GM12892 (cell line): ENCODE results near the gene ACRBP.

Experiments used
- POLR2A ChIP-seq: IDR thresholded peaks from 2 replicates; pipeline ENCODE4 v1.6.1; 2011; ENCODE audit warnings: low read depth, low read length, control low read depth
- POLR2AphosphoS5 ChIP-seq: IDR thresholded peaks from 2 replicates; pipeline ENCODE4 v1.6.1; 2011; ENCODE audit warnings: low read depth, low read length, control low read depth
- TAF1 ChIP-seq: IDR thresholded peaks from 2 replicates; pipeline ENCODE4 v1.6.1; 2011; ENCODE audit warnings: low read depth, mild to moderate bottlenecking, control low read depth, low read length, borderline replicate concordance

DNA sequence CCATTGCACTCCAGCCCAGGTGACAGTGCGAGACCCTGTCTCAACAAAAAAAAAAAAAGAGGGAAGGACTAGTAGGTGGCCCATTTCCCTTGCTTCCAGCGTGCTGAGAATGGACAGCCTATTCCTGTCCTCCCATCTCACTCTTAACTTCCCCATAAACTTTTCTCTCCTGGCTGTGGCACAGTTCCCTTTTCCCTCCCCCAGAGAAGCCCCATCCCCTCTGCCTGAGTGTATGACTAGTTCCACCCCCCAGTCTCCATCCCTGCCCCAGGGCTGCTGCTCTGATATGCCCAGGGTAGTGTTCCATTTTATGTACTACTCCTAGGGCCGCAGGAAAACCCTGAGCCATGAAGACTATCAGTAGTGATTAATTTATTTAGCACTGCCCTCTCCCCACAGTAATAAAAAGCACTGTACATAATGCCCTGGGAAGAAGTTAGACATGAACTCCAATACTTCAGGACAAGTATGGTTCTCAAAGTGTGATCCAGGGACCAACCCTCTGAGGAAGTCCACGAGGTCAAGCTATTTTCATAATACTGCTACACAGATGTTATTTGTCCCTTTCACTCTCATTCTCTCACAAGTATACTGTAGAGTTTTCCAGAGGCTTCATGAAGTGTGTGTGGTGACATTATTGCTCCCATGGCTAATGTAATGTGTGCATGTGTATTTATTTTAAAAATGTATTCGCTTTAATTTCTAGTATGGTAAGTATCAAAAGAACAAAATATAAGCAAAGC, 28.6 kb downstream of the ACRBP start:
- no peak for TF ChIP-seq POLR2A
- no peak for TF ChIP-seq TAF1
- no peak for TF ChIP-seq POLR2AphosphoS5
